Stimulated activated naive CD4-positive, alpha-beta T cell treated with Interleukin-2 at 50 U/mL for 16 hours (primary cell): ENCODE measurements around the gene FAM53B.

Experiments
- DNase-seq: peaks from one replicate; lab custom pipeline; 2025; lab: John Stamatoyannopoulos, UW

FAM53B gene

GRCh38 chr10:124742413-124743190, 1.6 kb downstream of the FAM53B start:
- no peak for DNase-seq

GRCh38 chr10:124741922-124742412, 2.2 kb downstream of the FAM53B start:
- DNase-seq: peak; percentile 35

GRCh38 chr10:124741281-124741921, 2.8 kb downstream of the FAM53B start:
- peak; percentile 71 for DNase-seq

GRCh38 chr10:124740369-124741280, 3.6 kb downstream of the FAM53B start:
- DNase-seq: no peak

- DNase-seq: no peak
These were observed 4.2 kb downstream of the FAM53B start for GRCh38 chr10:124739986-124740368.

- no peak for DNase-seq
These were observed 4.9 kb downstream of the FAM53B start for GRCh38 chr10:124739119-124739921.

GRCh38 chr10:124738441-124738840, 5.7 kb downstream of the FAM53B start:
- no peak for DNase-seq

- DNase-seq: no peak
These were observed 6.5 kb downstream of the FAM53B start for GRCh38 chr10:124737708-124738107.

- DNase-seq: no peak
These were observed 7.0 kb downstream of the FAM53B start for GRCh38 chr10:124737221-124737620.

- DNase-seq: no peak
These were observed 7.6 kb downstream of the FAM53B start for GRCh38 chr10:124736491-124737136.

- DNase-seq: no peak
These were observed 8.5 kb downstream of the FAM53B start for GRCh38 chr10:124735491-124736286.

- peak; percentile 15 for DNase-seq
These were observed 9.6 kb downstream of the FAM53B start for GRCh38 chr10:124734311-124735166.

- DNase-seq: no peak
These were observed 10.5 kb downstream of the FAM53B start for GRCh38 chr10:124733571-124734245.

GRCh38 chr10:124732931-124733570, 11.1 kb downstream of the FAM53B start:
- peak; percentile 81 for DNase-seq

- DNase-seq: no peak
These were observed 12.6 kb downstream of the FAM53B start for GRCh38 chr10:124731551-124731950.

- DNase-seq: no peak
These were observed 13.4 kb downstream of the FAM53B start for GRCh38 chr10:124730790-124731189.

GRCh38 chr10:124728830-124729661, 15.1 kb downstream of the FAM53B start:
- DNase-seq: no peak
